K562 (cell line): ENCODE results near the gene ADAM22. TPM values are rescaled to one million over a fixed set of nuclear protein-coding genes. Genes with fewer than 3 reads are reported as not detected.

Source experiments
- ATAC-seq: fragments of 200-7000 bp; cut with Tn5 transposase; 3 replicates; pipeline ENCODE4 v1.9.1; 2020; ENCODE audit warnings: moderate library complexity
- BruUV-seq: library from RNA; stranded (reverse); fragments of 400-500 nt; replicated peaks from 2 replicates; lab custom pipeline; 2021; lab: Mats Ljungman, UMichigan
- CTCF ChIA-PET: fragments of 300-600 bp; formaldehyde crosslinking; extraction: SDS; loops from one replicate; lab custom pipeline; 2021; ENCODE audit warnings: low intra/inter-chr PET ratio; lab: Yijun Ruan, JAX
- POLR2A ChIA-PET: fragments of 300-600, 350-650 bp; sonication (Branson Sonifier 250); formaldehyde crosslinking; extraction: SDS; loops from one replicate; lab custom pipeline; 2021; ENCODE audit warnings: antibody characterized with exemption, inconsistent platforms; lab: Yijun Ruan, JAX
- DNase-seq, 4 experiments: peaks; one replicate each; pipeline versions ENCODE4 v3.0.0 to v3.0.0-alpha.2; 2011 to 2018; ENCODE audit warnings: low spot score in 3 of 4, mixed read lengths in 3 of 4; ENCODE audit errors: extremely low read depth in 1 of 4
- FAIRE-seq: peaks from 2 replicates; lab custom pipeline; 2011; peaks lifted over from hg19 to GRCh38; lab: Jason Lieb, UNC
- H2AFZ ChIP-seq: 2 replicates; pipeline ENCODE4 v1.6.0; 2011; ENCODE audit warnings: low read depth, low read length, control low read depth, inconsistent platforms
- H3K27ac ChIP-seq: fragments of 200-600 bp; 3 replicates; pipeline ENCODE4 v1.8.0; 2011; ENCODE audit warnings: low read depth, mild to moderate bottlenecking, control low read depth, inconsistent platforms, low read length, moderate library complexity, mixed read lengths; ENCODE audit errors: extremely low read depth
- H3K27me3 ChIP-seq, 2 experiments: fragments of 300-600 bp in 1 of 2; 2 replicates in 1 of 2; 3 replicates in 1 of 2; pipeline versions ENCODE4 v1.6.0 to v1.8.0; 2011; ENCODE audit warnings: inconsistent platforms in 2 of 2, low read length in 2 of 2, mild to moderate bottlenecking in 1 of 2, mixed read lengths in 1 of 2, moderate library complexity in 1 of 2; ENCODE audit not compliant: control insufficient read depth in 2 of 2, insufficient read depth in 2 of 2
- H3K36me3 ChIP-seq: fragments of 300-600 bp; 3 replicates; pipeline ENCODE4 v1.8.0; 2011; ENCODE audit warnings: mild to moderate bottlenecking, low read length, inconsistent platforms; ENCODE audit not compliant: control insufficient read depth, insufficient read depth
- H3K4me1 ChIP-seq, 2 experiments: fragments of 200-600 bp in 1 of 2; replicated peaks in 1 of 2; 2 replicates in 1 of 2; 3 replicates in 1 of 2; pipeline versions ENCODE4 v1.5.1 to v1.8.0; 2011; ENCODE audit warnings: inconsistent platforms in 2 of 2, low read length in 2 of 2, mild to moderate bottlenecking in 1 of 2, mixed read lengths in 1 of 2, moderate library complexity in 1 of 2; ENCODE audit not compliant: control insufficient read depth in 2 of 2, insufficient read depth in 2 of 2
- H3K4me2 ChIP-seq: 2 replicates; pipeline ENCODE4 v1.6.1; 2011; ENCODE audit warnings: low read length, control low read depth, inconsistent platforms, mixed read lengths; ENCODE audit not compliant: insufficient read depth
- H3K4me3 ChIP-seq: fragments of 200-600 bp; sonication (generic), shearing (Covaris generic); 2 replicates; pipeline ENCODE4 v1.5.1; 2016; ENCODE audit warnings: control low read depth, inconsistent platforms
- H3K79me2 ChIP-seq: fragments of 200-600 bp; 3 replicates; pipeline ENCODE4 v1.8.0; 2011; ENCODE audit warnings: low read length, inconsistent platforms; ENCODE audit not compliant: control insufficient read depth, insufficient read depth
- H3K9ac ChIP-seq, 2 experiments: 2 replicates each; pipeline versions ENCODE4 v1.6.0 to v1.6.1; 2011; ENCODE audit warnings: low read depth in 2 of 2, low read length in 2 of 2, control low read depth in 1 of 2, inconsistent platforms in 1 of 2, mild to moderate bottlenecking in 1 of 2, mixed read lengths in 1 of 2; ENCODE audit not compliant: insufficient read depth in 1 of 2
- H3K9me1 ChIP-seq: one replicate; pipeline ENCODE4 v1.6.0; 2011; ENCODE audit warnings: inconsistent platforms, mild to moderate bottlenecking, low read length, moderate library complexity; ENCODE audit not compliant: control insufficient read depth, insufficient read depth
- H3K9me3 ChIP-seq: replicated peaks from 2 replicates; pipeline ENCODE4 v1.5.1; 2011; ENCODE audit warnings: low read depth, low read length, inconsistent platforms; ENCODE audit not compliant: control insufficient read depth, insufficient read depth
- H4K20me1 ChIP-seq: replicated peaks from 2 replicates; pipeline ENCODE4 v1.6.1; 2011; ENCODE audit warnings: low read length, inconsistent platforms, mixed read lengths; ENCODE audit not compliant: control insufficient read depth, insufficient read depth
- HDAC1 ChIP-seq, 2 experiments: fragments of 450-650 bp; IDR thresholded peaks; 2 replicates each; pipeline ENCODE4 v1.6.1; 2016 to 2017; ENCODE audit warnings: inconsistent platforms in 1 of 2, mild to moderate bottlenecking in 1 of 2, moderate library complexity in 1 of 2
- NEUROD1 ChIP-seq: fragments of 150-350 bp; IDR thresholded peaks from 2 replicates; pipeline ENCODE4 v1.6.1; 2014; ENCODE audit warnings: borderline replicate concordance, low read length, low read depth; ENCODE audit not compliant: partially characterized antibody
- ZNF444 ChIP-seq: fragments of 250-450 bp; sonication (Bioruptor Pico); IDR thresholded peaks from 2 replicates; pipeline ENCODE4 v1.4.0; 2020; ENCODE audit warnings: mild to moderate bottlenecking, moderate library complexity
- WGBS: fragments of 100-300 bp; shearing (Covaris generic); methylation state at CpG from one replicate; pipeline ENCODE4 v1.1.6; 2016; ENCODE audit warnings: low coverage, mixed read lengths; ENCODE audit not compliant: insufficient coverage; ENCODE audit errors: missing lambda C conversion rate; 5-methylcytosine and 5-hydroxymethylcytosine counted together
- in situ Hi-C: fragments of 300-500 bp; cut with MboI; formaldehyde crosslinking; loops from 4 replicates; pipeline ENCODE4 v1.15.0; 2018; ENCODE audit warnings: inconsistent platforms, mixed read lengths
- intact Hi-C: fragments of 100-400 bp; cut with micrococcal nuclease; formaldehyde crosslinking; loops from 2 replicates; pipeline ENCODE4 v1.14.2; 2022
- polyA plus RNA-seq, 8 experiments: library from polyadenylated mRNA; depleted of rRNA in 4 of 8; stranded (reverse) in 5 of 8; unstranded in 3 of 8; fragments of >200 nt; fragmentation: Nextera tagmentation in 2 of 8; fragmentation: Illumina TruSeq in 1 of 8; extraction: Ambion mirVana in 2 of 8; extraction: Trizol in 1 of 8; gene quantifications; 2 replicates each; pipeline versions ENCODE4 v1.2.1 to v1.2.3, GENCODE V29; 2011 to 2014; ENCODE audit warnings: inconsistent platforms in 1 of 8, missing spikeins in 1 of 8
- total RNA-seq, 7 experiments: library from RNA; depleted of rRNA in 6 of 7; stranded (reverse); fragments of >200 nt in 6 of 7; fragmentation: Illumina TruSeq in 2 of 7; extraction: Trizol in 2 of 7; gene quantifications; 2 replicates each; pipeline versions ENCODE4 v1.2.1 to v1.2.3, GENCODE V29; 2011 to 2021; ENCODE audit warnings: low replicate concordance in 1 of 7
- TF ChIP-seq, protein P1 (sequence below): sonication (generic); formaldehyde crosslinking; IDR thresholded peaks from 2 replicates; pipeline ENCODE4 v1.8.0; 2023; ENCODE audit warnings: missing genetic modification reagents, mild to moderate bottlenecking, borderline replicate concordance
- TF ChIP-seq, protein P2 (sequence below): fragments of 450-650 bp; formaldehyde crosslinking; conservative IDR thresholded peaks from 2 replicates; pipeline ENCODE4 v1.4.0; 2022; ENCODE audit warnings: mild to moderate bottlenecking, missing genetic modification characterization

Gene ADAM22
- total and polyA plus RNA-seq, 9 of the 15 experiments (the other 6 are each of a cell fraction or from before 2014, with no cell fraction given) = 0.01 to 0.58 (median 0.18) TPM

DNA sequence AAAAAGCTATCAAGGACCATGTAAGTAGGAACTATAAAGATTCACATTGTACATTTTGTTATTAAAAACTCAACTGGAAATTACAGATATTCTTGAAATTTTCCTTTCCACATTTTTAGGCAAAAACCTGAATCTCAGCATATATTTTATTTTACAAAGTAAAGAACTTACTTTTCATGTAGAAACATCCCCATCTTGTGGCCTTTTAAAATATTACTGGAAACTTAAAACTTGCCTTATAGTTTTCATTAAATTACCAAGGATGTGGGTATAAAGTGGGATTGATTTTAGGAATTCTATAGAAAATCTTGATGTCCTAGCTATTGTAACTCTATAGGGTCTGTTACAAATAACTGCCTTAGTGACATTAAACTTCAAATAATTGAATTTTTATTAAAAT, 47.2 kb upstream of the ADAM22 start (continued):
- TF ChIP-seq, protein P1, sequence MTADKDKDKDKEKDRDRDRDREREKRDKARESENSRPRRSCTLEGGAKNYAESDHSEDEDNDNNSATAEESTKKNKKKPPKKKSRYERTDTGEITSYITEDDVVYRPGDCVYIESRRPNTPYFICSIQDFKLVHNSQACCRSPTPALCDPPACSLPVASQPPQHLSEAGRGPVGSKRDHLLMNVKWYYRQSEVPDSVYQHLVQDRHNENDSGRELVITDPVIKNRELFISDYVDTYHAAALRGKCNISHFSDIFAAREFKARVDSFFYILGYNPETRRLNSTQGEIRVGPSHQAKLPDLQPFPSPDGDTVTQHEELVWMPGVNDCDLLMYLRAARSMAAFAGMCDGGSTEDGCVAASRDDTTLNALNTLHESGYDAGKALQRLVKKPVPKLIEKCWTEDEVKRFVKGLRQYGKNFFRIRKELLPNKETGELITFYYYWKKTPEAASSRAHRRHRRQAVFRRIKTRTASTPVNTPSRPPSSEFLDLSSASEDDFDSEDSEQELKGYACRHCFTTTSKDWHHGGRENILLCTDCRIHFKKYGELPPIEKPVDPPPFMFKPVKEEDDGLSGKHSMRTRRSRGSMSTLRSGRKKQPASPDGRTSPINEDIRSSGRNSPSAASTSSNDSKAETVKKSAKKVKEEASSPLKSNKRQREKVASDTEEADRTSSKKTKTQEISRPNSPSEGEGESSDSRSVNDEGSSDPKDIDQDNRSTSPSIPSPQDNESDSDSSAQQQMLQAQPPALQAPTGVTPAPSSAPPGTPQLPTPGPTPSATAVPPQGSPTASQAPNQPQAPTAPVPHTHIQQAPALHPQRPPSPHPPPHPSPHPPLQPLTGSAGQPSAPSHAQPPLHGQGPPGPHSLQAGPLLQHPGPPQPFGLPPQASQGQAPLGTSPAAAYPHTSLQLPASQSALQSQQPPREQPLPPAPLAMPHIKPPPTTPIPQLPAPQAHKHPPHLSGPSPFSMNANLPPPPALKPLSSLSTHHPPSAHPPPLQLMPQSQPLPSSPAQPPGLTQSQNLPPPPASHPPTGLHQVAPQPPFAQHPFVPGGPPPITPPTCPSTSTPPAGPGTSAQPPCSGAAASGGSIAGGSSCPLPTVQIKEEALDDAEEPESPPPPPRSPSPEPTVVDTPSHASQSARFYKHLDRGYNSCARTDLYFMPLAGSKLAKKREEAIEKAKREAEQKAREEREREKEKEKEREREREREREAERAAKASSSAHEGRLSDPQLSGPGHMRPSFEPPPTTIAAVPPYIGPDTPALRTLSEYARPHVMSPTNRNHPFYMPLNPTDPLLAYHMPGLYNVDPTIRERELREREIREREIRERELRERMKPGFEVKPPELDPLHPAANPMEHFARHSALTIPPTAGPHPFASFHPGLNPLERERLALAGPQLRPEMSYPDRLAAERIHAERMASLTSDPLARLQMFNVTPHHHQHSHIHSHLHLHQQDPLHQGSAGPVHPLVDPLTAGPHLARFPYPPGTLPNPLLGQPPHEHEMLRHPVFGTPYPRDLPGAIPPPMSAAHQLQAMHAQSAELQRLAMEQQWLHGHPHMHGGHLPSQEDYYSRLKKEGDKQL (CRISPR knock-in tag) = no peak

DNA sequence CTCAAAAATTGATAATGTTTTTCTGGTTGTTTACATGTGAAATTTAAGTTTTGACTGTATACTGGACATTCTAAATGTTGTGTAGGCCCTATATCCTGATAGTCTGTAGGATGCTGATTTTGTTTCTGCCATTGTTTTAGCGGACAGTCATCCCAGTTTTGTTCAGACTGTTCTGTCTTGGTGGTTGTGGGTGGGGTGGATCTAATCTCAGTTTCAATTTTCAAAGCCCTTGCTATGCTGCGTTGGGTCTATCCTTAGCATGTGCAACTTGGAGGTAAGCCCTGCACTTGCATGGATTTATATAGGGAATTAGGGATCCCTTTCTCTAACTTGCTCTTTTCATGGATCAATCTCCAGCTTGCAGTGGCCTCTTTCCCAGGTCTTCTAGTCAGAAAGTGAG, 38.7 kb upstream of the ADAM22 start:
- no peaks in the 10 kb centered on the region for H3K9me1 ChIP-seq
- ATAC-seq = no peak
- no peak for TF ChIP-seq ZNF444 (CRISPR knock-in tag)
- no peak for TF ChIP-seq HDAC1 (IDR thresholded peaks at IDR 0.05)
- TF ChIP-seq, protein P2, sequence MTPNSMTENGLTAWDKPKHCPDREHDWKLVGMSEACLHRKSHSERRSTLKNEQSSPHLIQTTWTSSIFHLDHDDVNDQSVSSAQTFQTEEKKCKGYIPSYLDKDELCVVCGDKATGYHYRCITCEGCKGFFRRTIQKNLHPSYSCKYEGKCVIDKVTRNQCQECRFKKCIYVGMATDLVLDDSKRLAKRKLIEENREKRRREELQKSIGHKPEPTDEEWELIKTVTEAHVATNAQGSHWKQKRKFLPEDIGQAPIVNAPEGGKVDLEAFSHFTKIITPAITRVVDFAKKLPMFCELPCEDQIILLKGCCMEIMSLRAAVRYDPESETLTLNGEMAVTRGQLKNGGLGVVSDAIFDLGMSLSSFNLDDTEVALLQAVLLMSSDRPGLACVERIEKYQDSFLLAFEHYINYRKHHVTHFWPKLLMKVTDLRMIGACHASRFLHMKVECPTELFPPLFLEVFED = no peak
- no peak for TF ChIP-seq NEUROD1
- FAIRE-seq = no peak
- in situ Hi-C loops (no loop called here), intact Hi-C loops (no loop called here)
- no peak overlapping the region for H3K9ac ChIP-seq
- ChIA-PET POLR2A (no interaction called here), CTCF (interaction anchor here (0.7 kb wide), 1 partner anchor 17 kb away, joined by 3 read pairs; no protein-coding TSS in a partner anchor)
- H3K36me3 ChIP-seq = peaks cover 93% of the 10 kb centered on the region
- whole genome bisulfite sequencing = 91% methylated on average over 2 of the region's 2 CpGs
- no peak overlapping the region for H3K4me3 ChIP-seq
- DNase-seq = no peak
- no peaks in the 10 kb centered on the region for H4K20me1 ChIP-seq
- H3K9me3 ChIP-seq = no peaks in the 10 kb centered on the region
- BruUV-seq = no TSS peak
- H3K4me1 ChIP-seq = no peaks in the 10 kb centered on the region
- no peak overlapping the region for H3K27ac ChIP-seq
- no peaks in the 10 kb centered on the region for H3K27me3 ChIP-seq
- H2AFZ ChIP-seq = no peak overlapping the region
- no peak overlapping the region for H3K4me2 ChIP-seq
- H3K79me2 ChIP-seq = peaks cover 54% of the 10 kb centered on the region
